AG04449 (cell line): ENCODE data around the gene UNC45B.

Experiments
- CTCF ChIA-PET: fragments of 350-600 bp; formaldehyde crosslinking; extraction: SDS; loops from one replicate; lab custom pipeline; 2021; ENCODE audit warnings: antibody characterized with exemption; lab: Yijun Ruan, JAX
- POLR2A ChIA-PET: fragments of 400-600, 350-600 bp; formaldehyde crosslinking; extraction: SDS; loops from one replicate; lab custom pipeline; 2020; ENCODE audit warnings: antibody characterized with exemption, inconsistent platforms; lab: Yijun Ruan, JAX
- DNase-seq: peaks from one replicate; pipeline ENCODE4 v3.0.0-alpha.2; 2010; ENCODE audit warnings: low read depth, low spot score
- H3K4me3 ChIP-seq: 2 replicates; pipeline ENCODE4 v1.5.1; 2011; ENCODE audit warnings: low read depth, mild to moderate bottlenecking, control low read depth, low read length
- TF ChIP-seq, protein P1 (sequence below): IDR thresholded peaks from one replicate; pipeline ENCODE4 v1.5.1; 2011; ENCODE audit warnings: mild to moderate bottlenecking, moderate library complexity, low read length, control low read depth, inconsistent platforms; ENCODE audit not compliant: insufficient read depth; ENCODE audit errors: missing control alignments

Gene UNC45B

DNA sequence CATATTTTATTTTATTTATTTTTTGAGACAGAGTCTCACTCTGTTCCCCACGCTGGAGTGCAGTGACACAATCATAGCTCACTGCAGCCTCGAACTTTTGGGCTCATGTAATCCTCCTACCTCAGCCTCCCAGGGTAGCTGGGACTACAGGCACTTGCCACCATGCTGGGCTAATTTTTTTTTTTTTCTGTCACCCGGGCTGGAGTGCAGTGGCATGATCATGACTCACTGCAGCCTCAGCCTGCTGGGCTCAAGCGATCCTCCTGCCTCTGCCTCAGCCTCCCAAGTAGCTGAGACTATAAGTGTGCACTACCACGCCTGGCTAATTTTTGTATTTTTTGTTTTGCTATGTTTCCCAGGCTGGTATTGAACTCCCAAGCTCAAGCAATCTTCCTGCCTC lies 17.1 kb downstream of the UNC45B start:
- ChIA-PET CTCF (interaction anchor here (1.2 to 9.3 kb wide), 2 partner anchors 369 to 374 kb away, joined by 5 to 72 read pairs; partner anchors contain the start of gene SLFN12L), POLR2A (no interaction called here)
- H3K4me3 ChIP-seq = no peak overlapping the region
- TF ChIP-seq, protein P1, sequence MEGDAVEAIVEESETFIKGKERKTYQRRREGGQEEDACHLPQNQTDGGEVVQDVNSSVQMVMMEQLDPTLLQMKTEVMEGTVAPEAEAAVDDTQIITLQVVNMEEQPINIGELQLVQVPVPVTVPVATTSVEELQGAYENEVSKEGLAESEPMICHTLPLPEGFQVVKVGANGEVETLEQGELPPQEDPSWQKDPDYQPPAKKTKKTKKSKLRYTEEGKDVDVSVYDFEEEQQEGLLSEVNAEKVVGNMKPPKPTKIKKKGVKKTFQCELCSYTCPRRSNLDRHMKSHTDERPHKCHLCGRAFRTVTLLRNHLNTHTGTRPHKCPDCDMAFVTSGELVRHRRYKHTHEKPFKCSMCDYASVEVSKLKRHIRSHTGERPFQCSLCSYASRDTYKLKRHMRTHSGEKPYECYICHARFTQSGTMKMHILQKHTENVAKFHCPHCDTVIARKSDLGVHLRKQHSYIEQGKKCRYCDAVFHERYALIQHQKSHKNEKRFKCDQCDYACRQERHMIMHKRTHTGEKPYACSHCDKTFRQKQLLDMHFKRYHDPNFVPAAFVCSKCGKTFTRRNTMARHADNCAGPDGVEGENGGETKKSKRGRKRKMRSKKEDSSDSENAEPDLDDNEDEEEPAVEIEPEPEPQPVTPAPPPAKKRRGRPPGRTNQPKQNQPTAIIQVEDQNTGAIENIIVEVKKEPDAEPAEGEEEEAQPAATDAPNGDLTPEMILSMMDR = no peak
- DNase-seq = no peak

DNA sequence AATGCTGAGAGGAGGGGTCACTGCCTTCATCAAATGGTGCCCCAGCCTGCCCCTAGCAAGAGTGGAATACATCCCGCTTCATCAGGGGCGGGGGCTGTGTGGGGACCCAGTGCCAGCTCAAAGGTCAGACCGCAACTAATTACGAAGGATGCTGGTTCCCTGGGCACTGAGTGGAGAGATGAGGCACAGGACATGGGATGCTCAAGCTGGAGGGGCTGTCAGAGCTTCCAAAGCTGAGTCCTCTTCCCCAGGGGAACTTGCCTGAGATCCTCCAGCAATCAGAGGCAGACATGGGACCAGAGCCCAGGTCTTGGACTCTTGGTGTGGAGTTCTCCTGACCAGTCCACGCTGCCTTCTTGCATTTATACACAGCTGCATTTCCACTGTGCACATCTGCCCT lies 18.9 kb downstream of the UNC45B start:
- POLR2A ChIA-PET = no interaction called here

DNA sequence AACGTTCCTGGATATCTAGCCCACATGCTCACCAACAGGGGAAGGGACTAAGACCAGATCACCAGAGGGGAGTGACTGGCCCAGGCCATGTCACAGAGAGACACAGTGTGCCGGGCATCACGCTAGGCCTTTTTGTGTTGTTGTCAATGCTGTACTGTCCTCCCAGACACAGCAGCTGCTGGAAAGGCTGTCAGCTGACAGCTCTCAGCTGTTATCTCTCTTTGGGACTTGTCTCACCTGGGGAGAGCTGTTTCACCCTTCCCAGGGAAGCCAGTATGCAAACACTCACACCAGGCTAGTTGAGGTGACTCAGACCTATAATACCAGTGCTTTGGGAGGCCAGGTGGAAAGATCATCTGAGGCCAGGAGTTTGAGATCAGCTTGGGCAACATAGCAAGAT lies 19.4 kb downstream of the UNC45B start:
- no peak overlapping the region for H3K4me3 ChIP-seq
- ChIA-PET CTCF (interaction anchor here (1.2 to 9.3 kb wide), 3 partner anchors 26 to 371 kb away, joined by 4 to 72 read pairs (median 17); partner anchors contain the start of gene SLFN12L), POLR2A (no interaction called here)
- TF ChIP-seq, protein P1 = no peak
- DNase-seq = no peak

More for the DNA sequence above, 18.9 kb downstream of the UNC45B start:
- TF ChIP-seq, protein P1 = no peak
- DNase-seq = no peak
- CTCF ChIA-PET = interaction anchor here (1.2 to 9.3 kb wide), 3 partner anchors 25 to 372 kb away, joined by 4 to 72 read pairs (median 17); partner anchors contain the start of gene SLFN12L
- no peak overlapping the region for H3K4me3 ChIP-seq

DNA sequence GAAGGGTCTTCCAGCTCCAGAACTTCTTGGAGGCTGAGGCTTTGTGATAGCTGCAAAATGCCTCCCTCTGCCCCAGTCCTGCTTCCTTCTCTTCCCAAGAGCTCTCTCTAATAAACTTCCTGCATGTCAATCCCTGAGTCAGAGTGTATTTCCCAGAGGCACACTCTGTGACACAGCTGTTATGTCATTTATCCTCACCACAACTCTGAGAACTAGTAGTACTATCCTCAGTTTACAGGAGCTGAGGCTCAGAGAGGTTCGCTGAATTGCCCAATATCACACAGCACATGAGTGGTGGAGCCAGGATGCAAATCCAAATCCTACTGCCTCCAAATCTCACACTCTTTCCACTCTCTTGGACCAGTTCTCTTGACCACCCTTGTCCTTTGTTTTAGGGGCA lies 20.0 kb downstream of the UNC45B start:
- H3K4me3 ChIP-seq = no peak overlapping the region
- CTCF ChIA-PET = interaction anchor here (1.2 to 9.3 kb wide), 3 partner anchors 26 to 371 kb away, joined by 4 to 72 read pairs (median 17); partner anchors contain the start of gene SLFN12L
- no peak for DNase-seq
- POLR2A ChIA-PET = no interaction called here
- TF ChIP-seq, protein P1 = no peak

DNA sequence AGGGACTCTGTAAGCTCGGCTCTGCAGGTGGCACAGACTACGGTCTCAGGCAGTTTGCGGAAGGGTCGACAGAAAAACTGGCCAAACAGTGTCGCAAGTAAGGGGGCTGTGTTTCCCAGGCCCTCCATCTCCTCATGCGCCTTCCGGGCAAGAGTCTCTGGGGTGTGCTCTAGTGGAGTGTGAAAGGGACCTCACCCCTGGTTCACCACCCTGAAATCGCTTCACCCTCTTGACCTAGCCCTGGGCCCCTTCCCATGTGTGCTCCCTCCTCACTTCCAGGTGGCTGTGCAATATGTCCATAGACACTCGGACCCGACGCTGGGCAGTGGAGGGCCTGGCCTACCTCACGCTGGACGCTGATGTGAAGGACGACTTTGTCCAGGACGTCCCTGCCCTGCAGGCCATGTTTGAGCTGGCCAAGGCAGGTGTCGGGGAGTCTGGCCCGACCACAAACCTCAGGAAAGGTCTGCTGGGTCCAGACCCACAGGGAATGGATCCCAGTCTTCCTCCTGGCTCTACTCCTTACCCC lies 22.3 kb downstream of the UNC45B start:
- ChIA-PET POLR2A (no interaction called here), CTCF (interaction anchor here (0.6 to 9.3 kb wide), 5 partner anchors 9 to 369 kb away, joined by 3 to 72 read pairs (median 4); partner anchors contain the start of gene SLFN12L)
- H3K4me3 ChIP-seq = no peak overlapping the region
- TF ChIP-seq, protein P1 = no peak
- no peak for DNase-seq

DNA sequence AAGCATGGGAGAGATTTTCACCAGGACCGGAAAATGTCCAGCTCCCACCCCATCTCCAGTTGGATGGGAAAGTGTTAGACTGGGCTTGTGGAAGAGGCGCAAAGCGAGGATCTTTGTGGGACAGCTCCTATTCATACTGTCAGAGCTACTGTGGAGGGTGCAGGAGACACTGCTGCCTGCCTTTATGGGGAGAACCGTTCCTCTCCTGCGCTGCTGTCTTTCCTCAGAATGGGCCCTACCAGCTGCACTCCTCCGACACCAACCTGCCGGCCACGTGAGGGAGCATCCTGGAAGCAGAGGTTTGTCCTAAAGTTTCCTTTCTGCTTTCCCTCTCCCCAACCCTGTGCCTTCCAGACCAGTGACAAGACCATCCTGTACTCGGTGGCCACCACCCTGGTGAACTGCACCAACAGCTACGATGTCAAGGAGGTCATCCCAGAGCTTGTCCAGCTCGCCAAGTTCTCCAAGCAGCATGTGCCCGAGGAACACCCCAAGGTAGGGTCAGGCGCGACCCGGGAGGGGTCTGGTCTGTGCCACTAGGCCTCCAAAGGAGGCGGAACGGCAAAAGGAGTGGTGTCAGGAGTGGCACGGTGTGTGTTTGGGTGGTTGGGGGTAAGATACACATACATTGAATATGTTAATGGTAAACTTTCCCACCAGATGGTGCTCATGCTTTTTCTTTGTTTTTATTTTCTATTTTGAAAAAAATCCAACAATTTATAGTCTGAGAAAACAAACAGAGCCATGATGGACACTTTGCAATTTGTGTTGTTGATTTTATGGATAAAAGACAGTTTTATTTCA lies 23.6 kb downstream of the UNC45B start:
- DNase-seq = no peak
- ChIA-PET CTCF (interaction anchor here (0.6 to 9.3 kb wide), 8 partner anchors 9 to 576 kb away, joined by 3 to 72 read pairs (median 4); partner anchors contain the start of gene SLFN12L), POLR2A (no interaction called here)
- TF ChIP-seq, protein P1 = no peak
- no peak overlapping the region for H3K4me3 ChIP-seq
